CD4-positive, alpha-beta T cell treated with Interleukin-6 for 4 hours (primary cell): Measurements from ENCODE around the gene CAMTA1.

Experiments used
- DNase-seq: peaks from one replicate; pipeline ENCODE4 v3.0.0-alpha.2; 2020; ENCODE audit warnings: mixed read lengths

CAMTA1 gene

DNA sequence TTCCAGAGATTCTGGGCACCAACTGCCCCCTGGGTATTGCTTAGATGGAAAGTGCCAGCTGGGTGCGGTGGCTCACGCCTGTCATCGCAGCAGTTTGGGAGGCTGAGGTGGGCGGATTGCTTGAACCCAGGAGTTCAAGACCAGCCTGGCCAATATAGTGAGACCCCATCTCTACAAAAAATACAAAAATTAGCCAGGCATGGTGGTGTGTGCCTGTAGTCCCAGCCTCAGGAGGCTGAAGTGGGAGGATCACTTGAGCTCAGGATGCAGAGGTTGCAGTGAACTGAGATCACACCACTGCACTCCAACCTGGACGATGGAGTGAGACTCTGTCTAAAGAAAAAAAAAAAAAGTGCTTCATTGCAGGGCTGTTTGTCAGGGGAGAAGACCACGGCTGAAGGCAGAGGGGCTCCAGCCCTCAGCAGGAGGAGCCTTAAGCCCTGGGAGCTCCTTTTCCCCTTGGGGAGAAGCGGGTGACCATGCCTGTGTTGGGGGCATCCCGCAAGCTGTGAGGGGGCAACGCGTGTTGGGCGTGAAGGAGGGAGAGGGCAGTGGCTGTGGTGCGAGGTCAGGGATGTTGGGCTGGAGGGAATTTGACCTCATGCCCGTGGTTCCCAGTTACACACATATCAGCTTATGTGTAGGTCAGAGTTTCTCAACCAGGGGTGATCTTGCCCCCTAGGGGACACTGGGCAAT, 854.3 kb downstream of the CAMTA1 start:
- no peak for DNase-seq

DNA sequence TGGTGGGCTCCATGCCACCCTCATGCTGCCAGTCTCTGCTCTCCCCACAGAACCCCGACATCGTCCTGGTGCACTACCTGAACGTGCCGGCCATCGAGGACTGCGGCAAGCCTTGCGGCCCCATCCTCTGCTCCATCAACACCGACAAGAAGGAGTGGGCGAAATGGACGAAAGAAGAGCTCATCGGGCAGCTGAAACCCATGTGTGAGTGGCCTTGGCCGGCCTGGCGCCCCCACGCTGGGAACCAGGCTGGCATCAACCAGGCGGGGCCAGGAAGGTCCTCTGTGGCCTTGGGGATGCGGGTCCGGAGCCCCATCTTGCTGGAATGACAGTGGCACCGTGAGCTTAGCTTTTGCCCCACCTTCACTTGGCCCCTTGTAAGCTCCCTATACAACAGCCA, 855.1 kb downstream of the CAMTA1 start:
- no peak for DNase-seq

DNA sequence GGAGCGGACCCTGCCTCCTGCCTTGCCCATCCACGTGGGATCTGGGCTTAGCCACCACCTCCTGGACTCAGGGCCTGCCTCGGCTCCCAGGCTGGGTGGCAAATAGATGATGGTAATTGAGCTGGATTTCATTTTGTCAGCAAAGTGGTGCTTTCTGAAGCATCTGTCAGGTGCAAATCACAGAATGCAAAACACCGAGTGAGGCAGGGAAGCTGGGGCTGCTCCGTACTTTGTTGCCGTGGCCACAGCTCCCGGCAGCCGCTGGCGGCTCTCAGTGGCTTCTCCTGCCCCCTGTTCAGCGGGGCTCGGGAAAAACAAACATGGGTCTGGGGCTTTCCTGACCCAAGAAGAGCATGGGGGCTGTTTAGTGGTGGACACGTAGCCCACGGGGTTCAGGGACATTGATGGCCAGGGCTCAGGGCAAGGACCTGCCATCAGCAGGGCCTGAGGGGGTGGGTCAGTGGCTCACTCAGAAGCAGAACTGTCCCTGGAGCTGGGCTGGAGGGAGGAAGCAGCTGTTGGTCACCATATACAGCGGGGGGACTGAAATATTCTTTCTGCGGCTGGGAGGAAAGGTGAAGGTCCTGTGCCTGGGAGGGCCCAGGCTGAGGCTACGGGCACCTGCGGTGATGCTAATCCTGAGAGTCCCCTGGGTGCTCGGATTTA, 855.8 kb downstream of the CAMTA1 start:
- DNase-seq: no peak

DNA sequence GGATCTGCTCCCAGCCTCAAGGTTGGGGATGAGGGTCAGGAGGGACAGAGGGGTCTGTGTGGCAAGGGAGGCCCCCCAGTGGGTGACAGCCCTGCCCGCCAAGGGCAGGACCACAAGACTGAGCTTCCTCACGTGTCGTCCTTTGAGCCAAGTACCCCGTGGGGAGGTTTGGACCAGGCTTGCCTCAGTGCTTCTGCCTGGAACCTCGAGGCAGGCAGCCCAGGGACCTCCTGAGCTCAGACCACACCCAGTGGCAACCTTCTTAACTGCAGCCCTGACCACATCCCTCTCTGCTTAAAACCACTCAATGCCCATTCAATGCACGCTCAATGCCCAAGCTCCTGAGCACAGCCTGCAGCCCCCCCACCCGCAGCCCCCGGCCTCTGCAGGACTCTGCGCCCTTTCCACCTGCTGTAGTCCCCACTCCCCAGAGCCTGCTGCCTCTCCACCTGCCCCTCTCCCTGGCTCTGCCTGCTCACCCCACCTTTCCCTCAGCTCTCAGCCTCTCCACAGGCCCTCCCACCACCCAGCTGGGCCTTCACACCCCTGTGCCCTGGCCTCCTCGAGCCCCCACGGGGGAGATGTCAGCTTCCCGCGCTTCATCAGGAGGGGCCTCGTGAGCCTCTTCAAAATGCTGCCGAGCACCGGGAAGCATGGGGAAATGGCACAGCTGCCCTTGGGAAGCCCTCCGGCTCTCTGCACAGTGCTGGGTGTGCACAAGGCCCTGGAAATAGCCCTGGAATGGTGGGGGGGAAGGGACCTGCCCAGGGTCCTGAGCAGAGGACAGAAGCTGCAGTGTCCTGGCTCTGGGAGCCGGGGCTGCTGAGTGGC, 856.5 kb downstream of the CAMTA1 start:
- no peak for DNase-seq

DNA sequence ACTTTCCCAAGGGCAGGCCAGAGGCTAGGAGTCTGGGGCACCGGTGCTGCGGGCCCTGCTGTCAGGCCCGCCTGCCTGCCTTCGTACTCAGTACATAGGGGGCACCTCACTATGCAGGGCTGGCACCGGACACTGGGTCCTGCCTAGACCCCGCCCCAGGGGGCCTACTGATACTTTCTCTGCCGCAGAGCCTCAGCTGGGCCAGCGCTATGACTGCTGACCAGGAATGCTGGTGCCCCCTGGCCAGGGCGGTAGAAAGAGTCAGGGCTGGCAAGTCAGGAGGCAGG, 857.1 kb downstream of the CAMTA1 start:
- DNase-seq: no peak

DNA sequence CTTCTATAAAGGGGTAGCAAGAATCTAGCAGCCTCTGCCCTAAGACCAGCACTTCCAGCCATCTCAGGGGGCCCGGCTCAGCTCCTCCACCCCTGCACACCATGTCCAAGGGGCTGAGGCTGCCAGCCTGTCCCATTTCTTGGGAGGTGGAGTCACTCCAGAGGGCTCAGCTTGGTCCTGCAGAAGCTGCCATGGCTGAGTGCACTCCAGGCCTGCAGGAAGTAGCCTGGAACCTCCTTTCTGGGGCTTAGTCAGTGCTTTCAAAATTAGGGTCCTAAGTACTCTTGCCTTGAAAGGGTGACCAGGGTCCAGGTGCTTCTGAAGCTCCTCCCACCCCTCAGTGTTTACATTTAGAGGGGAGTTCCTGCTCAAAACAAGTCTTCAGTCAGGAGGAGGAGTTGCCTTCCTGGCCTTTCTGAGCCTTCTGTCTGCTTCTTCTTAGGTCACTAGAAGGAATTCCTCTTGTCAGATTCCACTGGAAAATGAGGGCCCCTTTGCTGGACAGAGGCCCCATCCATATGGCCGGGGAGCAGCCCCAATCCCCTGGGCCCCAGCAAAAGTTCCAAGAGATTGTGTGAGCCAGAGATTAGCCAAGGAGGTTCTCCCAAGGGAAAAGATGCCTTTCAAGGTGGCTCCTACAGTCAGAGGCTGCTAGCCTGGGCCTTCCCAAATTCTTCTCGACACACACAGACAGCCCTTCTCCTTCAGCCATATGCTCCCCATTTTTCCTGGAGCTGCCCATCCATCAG, 857.7 kb downstream of the CAMTA1 start:
- DNase-seq: no peak

DNA sequence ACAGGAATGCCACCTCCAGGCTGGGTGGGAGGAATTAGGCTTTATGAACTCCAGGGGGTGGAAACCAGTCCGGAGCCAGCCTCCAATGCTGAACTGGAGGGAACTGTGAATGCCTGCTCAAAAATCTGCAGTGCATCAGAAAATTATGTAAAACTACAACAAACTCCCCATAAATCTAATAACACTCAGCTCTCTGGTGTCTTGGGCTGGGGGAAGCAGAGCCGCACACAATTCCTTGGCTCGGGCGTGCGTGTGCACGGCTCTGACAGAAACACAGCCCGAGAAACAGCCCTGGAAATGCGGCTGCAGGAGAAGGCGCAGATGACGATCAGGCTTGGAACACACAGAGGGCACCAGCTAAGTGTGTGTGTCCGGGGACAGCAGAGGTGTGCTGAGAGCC, 858.3 kb downstream of the CAMTA1 start:
- no peak for DNase-seq

DNA sequence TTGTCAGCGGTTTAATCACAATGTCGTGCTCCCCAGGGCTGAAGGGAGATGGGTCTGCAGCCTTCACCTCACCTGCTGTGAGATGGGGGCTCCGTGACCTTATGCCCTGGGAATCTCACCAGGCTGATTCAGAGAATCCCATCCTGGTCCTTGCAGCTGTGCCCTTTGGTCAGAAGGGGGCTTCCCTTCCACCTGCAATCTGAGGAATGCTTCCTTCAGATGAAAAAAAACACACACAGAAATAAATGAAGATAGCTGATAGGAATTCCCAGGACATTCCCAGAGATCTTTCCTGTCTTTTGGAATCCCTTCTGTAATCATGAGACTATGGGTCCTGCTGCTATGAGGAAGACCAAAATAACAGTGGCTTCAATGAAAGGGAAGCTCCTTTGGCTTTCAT, 858.8 kb downstream of the CAMTA1 start:
- no peak for DNase-seq

DNA sequence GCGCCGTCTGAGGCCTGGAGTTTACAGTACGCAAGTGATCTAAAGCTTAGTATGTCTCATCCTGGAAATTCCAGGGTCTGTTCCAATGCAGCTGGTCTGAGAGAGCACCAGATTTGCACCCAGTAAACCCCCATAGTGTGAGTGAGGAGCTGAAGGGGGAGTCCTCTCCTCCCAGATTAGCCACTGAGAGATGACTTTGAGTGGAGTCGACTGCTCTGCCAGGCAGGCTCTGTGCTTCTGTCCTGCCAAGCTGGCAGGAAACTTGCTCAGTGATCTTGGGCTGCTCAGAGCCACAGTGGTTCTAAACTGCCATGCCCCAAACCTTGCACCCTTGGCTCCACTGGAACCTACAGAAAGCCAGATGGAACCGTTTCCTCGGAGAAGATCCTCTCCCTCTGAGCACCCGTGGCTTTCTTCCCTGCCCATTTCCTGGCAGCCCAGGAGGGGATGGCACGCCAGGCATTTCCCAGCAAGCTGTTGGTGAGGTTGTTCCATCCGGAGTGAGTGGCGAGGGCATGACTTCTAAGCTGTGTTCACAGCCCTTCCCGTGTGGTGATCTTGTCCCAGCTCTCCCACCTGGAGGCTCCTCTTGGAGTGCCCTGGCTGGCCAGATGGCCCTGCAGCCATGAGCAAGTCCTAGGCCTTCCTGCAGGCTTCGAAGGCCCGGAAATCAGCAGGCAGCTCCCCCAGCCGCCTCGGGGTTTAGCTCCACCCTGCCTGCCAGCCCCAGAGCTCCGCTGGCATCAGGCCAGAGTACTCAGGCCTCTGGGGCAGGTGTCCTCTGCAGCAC, 859.9 kb downstream of the CAMTA1 start:
- no peak for DNase-seq

DNA sequence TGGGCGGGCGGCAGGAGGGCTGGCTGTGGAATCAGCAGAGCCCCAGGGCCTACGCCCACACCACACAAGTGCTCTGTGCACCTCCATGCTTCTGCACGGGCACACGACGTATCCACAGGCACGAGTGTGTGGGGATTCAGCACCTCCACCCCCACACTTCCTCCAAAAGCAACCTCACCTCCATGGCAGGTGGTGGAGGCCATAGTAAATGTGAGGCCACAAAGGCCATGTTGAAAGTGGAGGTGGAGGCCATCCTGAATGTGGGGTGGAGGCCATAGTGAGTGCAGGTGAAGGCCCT, 860.4 kb downstream of the CAMTA1 start:
- DNase-seq: no peak

DNA sequence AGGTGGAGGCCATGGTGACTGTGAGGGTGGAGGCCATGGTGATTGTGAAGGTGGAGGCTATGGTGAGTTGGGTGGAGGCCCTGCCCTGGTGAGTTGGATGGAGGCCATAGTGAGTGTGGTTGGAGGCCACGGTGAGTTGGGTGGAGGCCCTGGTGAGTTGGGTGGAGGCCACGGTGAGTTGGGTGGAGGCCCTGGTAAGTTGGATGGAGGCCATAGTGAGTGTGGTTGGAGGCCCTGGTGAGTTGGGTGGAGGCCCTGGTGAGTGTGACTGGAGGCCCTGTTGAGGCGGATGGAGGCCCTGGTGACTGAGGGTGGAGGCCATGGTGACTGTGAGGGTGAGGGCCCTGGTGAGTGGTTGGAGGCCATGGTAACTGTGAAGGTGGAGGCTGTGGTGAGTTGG, 860.9 kb downstream of the CAMTA1 start:
- no peak for DNase-seq

DNA sequence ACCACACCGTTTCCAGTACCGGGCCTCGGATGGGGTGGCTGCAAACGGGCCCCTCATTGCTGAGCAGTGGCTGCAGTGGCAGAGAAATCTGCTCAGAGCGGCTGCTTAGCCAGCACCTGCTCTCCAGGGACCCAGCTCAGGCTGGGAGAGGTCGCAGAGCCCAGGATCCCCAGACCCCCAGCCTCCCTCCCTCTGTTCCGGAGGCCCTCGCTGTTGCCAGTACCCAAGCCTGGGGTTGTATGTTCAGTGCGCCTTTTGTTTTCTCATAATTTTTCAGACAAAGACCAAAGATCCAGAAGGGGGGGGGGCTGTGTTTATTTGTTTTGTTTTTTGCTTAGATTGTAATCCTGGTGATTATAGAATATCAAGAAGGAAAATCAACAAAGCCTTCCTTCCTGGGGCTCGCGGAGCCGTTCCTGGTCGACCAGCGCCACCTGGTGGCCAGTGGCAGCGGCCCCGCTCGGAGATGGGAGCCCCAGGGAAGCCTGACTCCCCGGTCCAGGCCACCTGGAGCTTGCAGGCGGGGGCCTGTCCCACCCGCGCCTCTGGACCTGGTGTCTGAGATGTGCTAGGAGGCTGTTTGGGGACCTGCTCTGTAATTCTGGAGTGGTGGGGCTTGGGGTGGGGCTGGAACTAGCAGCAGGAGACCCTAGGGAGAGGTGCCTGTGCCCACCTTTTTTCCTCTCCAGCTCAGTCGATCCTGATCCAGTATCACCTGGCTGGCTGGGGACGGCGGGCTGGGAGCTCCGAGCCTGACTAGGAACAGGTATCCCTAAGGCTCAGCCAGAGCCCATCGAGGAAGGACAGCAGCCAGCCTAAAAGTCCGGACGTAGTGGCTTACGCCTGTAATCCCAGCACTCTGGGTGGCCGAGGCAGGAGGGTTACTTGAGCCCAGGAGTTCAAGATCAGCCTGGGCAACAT, 862.0 kb downstream of the CAMTA1 start:
- DNase-seq: peak; percentile 72

DNA sequence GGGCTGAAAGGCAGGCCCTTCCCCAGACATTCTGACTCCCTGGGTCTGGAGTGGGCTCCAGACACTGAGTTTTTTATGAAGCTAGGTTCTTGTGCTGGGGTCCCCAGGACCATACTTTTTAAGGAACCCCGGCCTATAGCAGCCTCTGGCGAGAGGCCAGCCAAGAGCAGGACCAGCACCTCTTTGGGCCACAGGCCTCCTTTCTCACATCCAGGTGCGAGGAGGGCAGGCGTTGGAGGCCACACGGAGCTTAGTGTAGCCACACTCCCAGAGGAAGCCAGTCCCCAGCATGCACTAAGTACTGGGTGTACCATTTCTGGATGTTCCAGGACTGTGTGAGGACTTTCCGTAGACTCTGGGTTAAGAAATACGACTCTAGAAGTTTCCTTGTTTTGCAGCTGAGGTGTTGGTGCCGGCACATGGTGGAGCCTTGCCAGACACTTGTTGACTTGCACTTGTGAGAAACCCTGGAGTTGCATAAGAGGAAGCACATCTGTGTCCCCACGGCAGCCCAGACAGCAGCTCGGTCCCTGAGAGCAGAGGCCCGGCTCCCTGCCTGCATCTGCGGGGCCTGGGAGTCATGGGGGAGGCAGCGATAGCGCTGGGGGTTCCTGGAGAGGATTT, 863.6 kb downstream of the CAMTA1 start:
- DNase-seq: no peak

DNA sequence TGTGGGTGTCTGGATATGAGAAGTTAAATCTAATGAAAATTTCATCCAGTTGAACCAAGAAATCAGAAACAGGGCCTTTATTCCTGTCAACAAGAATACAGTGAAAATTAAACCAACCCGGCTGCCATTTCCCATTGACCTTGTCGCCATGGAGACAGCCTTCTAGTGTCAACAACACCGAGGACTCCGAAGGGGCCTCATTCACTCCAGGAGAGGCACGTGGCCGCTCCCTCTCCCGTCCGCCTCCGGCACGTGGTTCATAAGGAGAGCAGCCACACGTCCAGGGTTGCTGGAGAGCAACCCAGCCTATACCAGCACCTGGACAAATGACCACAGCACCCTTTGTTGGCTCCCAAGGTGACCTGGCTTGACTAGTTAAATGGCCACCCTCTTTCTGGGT, 865.5 kb downstream of the CAMTA1 start:
- DNase-seq: no peak

DNA sequence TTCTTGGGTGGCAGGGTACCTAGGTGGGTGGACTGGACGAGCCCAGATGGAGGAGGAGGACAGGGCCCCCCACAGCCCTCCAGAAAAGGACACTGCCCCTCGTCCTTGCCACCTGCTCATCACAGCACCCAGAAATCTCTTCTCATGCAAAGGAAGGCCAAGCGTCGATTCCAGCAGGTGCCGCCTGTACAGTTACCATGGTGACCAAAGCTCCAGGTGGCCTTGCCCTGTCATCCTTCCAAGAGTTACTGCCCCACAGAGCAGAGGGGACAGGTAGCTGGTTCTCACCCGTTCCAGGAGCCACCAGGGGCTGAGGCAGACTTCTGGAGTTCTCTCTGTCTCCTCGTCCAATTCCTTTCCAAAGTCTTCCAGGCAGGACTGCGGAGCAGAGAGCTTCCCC, 865.9 kb downstream of the CAMTA1 start:
- no peak for DNase-seq

DNA sequence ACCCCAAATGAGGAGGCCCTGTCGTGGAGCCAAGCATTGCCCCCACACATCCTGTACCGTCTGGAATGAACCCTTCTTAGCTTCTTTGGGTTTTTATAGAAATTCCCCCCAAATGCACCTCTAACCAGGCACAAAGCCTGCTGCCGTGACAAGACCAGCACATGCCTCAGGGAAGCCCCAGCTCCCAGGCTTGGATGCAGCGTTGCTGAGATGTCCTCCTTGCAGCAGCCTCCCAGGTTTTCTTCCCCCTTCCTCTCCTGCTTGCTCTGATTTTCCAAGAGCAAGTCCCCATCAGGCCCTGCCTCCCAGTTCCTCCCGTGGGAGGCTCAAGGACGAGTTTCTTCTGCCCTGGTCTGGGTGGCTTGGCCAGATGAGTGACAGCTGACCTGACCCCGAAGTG, 866.8 kb downstream of the CAMTA1 start:
- DNase-seq: no peak

DNA sequence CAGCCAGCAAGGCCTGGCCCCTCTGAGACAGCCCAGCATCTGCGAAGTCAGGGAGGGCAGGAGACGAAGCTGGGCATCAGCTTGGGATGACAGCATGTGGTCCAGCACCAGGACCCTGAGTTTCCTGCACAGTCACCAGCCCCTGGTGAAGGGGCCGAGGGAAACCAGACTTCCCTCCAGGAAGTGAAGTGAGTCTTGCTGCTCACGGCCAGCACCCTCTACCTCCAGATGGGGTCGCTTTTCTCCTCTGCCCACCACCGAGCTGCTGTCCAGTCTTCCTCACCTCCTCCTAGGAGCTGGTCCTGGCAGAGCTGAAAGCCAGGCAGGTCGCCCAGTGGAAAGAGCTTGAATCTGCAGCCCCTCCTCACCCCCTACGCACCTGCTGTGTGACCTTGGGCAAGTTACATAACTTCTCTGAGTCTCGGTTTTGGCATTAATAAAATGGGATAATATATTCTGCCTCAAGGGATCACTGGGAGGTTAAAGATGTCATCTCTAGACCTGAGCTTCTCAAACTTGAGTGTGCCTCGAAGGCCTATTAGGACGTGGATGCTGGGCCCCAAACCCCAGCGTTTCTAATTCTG, 867.4 kb downstream of the CAMTA1 start:
- DNase-seq: no peak

DNA sequence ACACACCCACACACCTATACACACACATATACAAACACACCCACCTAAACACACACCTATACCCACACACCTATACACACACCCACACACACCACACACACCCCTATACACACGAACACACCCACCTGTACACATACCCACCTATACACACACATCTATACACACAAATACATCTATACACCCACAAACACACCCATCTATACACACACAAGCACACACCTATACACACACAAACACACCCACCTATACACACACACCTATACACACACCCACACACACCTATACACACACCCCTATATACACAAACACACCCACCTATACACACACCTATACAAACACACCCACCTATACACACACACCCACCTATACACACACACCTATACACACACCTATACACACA, 869.5 kb downstream of the CAMTA1 start:
- DNase-seq: no peak

DNA sequence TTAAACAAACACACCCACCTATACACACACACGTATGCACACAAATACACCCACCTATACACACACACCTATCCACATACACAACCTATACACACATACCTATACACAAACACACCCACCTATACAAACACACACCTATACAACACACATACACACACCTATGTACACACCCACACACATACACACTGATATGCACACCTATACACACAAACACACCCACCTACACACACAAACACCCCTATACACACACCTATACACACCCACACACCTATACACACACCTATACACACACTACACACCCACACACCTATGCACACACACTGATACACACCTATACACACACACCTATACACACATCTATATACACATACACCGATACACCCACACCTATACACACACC, 870.1 kb downstream of the CAMTA1 start:
- no peak for DNase-seq

DNA sequence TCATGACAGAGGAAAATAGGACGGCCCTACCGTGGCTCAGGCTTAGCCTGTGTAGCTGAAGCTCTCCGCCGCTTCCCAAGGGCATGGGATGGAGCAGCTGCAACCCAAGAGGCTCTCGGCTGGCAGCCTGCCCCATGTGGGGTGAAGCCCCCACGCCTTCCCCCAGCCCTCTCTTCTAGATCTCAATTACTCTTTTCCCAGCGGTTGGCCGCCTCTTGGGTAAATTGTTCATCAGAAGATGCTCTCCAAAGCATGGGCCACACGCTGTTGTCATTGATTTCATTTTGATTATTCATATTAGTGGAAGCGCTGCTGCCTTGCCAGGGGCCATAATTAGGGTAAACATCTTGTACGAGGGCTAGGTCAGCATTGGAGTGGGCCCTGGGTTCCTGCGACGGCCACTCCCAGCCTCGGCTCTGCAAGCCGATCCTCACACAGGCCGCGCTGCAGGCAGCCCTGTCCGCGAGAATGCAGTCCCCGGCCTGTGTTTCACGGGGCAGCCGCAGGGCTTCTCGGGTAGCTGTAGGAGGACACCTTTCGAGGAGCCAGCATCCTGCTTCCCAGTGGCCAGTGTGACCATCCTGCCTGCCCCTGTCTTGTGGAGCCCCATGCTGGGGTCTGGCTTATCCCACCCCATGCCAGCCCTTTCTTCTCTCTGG, 871.4 kb downstream of the CAMTA1 start:
- DNase-seq: no peak
